NCI-H1105 (cell line): Measurements from ENCODE around the gene TUBG2.
"Not testable (repeated sequence)": the region's sequence is repeated elsewhere in the genome, so short reads cannot be mapped to it uniquely, and the experiment has no call there.

Experiments
- DNase-seq: peaks from one replicate; lab custom pipeline; 2025; lab: John Stamatoyannopoulos, UW

Gene TUBG2

GRCh38 chr17:42659079-42659931, at the start of gene TUBG2:
Gene TUBG2, plus strand, starts transcription at chr17:42659284. Its CDS starts 220 bp downstream, at chr17:42659504.
- DNase-seq, result peak; percentile 92

- not testable (repeated sequence) for DNase-seq
Observed at GRCh38 chr17:42609814-42610801, 49.0 kb upstream of the TUBG2 start.

GRCh38 chr17:42612013-42612412, 47.1 kb upstream of the TUBG2 start:
- no peak for DNase-seq

- DNase-seq, result no peak
Observed at GRCh38 chr17:42613699-42614295, 45.3 kb upstream of the TUBG2 start.

- no peak for DNase-seq
Observed at GRCh38 chr17:42617956-42618431, 41.1 kb upstream of the TUBG2 start.

DNA sequence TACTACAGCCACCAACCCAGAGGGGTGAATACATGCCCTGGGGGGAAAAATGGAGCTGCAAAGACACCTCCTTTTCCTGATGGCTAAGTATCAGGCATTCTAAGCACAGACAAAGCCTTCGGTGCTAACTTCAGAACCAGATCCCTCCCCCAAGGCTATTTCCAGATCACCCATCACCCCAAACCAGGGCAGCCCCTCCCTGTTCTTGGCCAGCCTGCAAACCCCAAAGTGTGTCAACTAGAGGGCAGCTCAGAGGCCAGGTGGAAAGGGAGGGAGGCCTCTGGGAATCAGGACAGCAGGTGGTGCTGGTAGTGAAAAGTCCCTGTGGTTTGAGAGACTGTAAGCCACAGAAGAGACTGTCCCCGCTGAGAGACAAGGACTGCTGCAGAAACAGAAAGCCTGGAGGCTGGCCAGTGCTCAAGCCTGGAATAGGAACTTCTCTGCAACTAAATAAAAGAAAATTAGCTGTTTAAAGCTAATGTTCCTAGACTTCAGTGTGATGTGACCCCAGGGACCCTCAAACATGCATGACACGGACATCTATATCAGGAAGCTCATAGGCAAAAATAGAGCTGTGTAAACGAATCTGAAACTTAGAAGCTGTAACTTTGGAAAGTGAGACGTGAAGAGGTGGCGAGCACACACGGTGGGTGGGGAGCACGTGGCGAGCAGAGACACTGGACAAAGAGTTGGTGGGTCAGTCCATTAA, 40.5 kb upstream of the TUBG2 start:
- peak; percentile 26 for DNase-seq

GRCh38 chr17:42621987-42622386, 37.1 kb upstream of the TUBG2 start:
- DNase-seq, result not testable (repeated sequence)

GRCh38 chr17:42623271-42623670, 35.8 kb upstream of the TUBG2 start:
- DNase-seq, result no peak

DNA sequence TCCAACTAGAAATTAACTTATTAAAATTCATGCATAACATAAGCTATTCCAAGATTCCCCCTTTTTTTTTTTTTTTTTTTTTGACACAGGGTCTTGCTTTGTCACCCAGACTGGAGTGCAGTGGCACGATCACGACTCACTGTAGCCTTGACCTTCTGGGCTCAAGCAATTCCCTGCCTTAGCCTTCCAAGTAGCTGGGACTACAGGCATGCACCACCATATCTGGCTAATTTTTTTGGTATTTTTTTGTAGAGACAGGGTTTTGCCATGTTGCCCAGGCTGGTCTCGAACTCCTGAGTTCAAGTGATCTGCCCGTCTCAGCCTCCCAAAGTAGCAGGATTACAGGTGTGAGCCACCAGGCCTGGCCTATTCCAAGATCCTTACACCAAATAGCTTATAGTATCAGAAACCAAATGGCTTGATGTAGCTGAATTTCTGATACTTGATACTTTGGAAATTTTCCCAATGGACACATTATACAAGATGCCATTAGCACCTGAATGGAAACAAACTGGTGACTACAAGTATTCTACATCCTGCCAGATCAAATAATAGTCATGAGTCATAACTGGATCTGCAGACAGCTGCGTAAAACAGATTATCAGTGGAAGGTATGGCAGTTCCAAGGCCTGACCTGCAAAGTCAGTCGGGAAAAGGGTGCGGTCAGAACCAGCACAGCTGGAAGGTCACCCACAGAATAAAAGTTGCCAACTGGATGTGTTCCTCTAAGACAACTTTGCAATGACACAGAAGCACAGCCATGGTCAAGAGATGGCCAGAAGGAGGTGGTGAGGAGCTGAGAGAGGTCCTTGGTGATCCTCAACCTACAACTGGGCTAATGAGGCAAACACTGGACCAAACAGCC, 35.1 kb upstream of the TUBG2 start:
- no peak for DNase-seq

DNA sequence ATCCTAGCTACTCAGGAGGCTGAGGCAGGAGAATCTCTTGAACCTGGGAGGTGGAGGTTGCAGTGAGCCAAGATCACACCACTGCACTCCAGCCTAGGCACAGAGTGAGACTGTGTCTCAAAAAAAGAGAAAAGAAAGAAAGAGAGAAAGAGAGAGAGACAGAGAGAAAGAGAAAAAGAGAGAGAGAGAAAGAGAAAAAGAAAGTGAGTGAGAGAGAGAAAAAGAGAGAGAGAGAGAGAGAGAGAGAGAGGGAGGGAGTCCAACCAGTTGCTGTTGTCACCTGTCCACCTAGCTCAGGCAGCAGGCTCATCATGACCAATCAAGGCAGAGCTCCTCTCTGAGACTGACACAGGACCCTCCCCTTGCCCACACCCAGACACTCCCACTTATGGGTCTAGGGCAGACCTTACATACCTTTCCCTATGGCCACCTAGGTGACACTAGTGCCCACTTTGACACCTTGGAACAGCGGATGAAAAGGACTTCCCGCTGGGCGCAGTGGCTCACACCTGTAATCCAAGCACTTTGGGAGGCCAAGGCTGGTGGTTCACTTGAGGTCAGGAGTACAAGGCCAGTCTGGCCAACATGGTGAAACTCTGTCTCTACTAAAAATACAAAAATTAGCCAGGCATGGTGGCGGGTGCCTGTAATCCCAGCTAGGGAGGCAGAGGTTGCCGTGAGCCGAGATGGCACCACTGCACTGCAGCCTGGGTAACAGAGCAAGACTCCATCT, 31.9 kb upstream of the TUBG2 start:
- DNase-seq, result not testable (repeated sequence)

DNA sequence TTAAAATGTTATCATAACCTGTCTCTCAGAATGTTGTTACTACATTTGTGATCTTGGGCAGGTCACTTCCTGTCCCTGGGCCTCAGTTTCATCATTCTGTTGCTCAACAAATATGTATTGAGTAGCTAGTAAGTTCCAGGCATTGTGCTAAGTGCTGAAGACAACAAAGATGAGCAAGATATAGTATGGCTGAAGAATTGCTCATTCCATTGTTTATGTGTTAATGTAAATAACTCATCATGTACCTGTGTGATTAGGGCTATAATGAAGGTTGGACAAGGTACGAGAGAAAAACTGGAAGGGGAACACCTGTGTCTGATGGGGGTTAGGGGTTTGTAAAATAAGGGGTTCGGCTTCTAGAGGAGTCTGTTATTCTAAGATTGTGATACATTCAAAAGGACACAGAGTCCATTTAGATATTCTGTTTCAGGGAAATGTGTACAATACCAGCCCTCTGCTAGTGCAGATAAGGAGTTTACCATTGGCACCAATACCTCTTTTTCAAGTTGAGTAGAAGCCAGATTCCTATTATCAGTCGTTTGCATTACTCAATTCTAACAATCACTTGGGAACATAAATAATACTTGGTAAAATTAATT, 29.6 kb upstream of the TUBG2 start:
- no peak for DNase-seq

GRCh38 chr17:42632949-42633444, 26.1 kb upstream of the TUBG2 start:
- no peak for DNase-seq

DNA sequence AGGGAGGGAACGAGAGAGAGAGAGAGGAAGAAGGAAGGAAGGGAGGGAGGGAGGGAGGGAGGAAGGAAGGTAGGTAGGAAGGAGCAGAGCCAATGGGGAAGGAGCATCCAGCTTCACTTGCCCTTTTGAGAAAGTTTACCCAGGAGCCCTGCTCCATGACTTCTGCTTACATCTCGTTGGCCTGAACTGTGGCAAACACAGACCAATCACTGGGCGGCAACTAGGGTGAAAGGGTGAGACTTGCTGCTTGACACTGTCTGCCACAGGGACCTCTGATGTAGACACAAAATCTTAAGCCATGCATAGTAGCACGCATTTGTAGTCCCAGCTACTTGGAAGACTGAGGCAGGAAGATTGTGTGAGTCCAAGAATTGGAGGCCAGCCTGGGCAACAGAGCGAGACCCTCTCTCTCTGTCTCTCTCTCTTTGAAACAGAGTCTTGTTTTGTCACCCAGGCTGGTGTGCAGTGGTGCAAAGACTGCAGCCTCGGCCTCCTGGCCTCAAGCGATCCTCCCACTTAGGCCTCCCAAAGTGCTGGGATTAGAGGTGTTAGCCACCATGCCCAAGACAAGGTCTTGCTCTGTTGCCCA, 19.5 kb upstream of the TUBG2 start:
- DNase-seq, result no peak

GRCh38 chr17:42640121-42640520, 19.0 kb upstream of the TUBG2 start:
- DNase-seq, result no peak

- DNase-seq, result peak; percentile 14
Observed at GRCh38 chr17:42642336-42642735, 16.7 kb upstream of the TUBG2 start.

- DNase-seq, result no peak
Observed at GRCh38 chr17:42647778-42648177, 11.3 kb upstream of the TUBG2 start.

DNA sequence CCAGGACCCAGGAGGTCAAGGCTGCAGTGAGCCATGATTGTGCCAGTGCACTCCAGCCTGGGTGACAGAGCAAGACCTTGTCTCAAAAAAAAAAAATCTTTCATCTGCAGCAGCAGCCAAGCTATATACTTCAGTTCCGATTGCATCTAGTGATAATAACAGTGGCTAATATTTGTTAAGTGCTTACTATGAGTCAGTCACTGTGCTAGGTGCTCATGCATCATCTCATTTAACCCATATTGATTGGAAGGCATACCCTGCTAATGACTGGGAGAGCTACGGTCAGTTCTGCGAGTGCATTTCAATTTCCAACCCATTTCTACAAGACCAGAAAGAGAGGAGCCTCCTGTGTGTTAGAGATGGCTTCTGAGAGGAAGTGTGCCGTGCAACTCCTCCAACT, 7.7 kb upstream of the TUBG2 start:
- DNase-seq, result no peak

DNA sequence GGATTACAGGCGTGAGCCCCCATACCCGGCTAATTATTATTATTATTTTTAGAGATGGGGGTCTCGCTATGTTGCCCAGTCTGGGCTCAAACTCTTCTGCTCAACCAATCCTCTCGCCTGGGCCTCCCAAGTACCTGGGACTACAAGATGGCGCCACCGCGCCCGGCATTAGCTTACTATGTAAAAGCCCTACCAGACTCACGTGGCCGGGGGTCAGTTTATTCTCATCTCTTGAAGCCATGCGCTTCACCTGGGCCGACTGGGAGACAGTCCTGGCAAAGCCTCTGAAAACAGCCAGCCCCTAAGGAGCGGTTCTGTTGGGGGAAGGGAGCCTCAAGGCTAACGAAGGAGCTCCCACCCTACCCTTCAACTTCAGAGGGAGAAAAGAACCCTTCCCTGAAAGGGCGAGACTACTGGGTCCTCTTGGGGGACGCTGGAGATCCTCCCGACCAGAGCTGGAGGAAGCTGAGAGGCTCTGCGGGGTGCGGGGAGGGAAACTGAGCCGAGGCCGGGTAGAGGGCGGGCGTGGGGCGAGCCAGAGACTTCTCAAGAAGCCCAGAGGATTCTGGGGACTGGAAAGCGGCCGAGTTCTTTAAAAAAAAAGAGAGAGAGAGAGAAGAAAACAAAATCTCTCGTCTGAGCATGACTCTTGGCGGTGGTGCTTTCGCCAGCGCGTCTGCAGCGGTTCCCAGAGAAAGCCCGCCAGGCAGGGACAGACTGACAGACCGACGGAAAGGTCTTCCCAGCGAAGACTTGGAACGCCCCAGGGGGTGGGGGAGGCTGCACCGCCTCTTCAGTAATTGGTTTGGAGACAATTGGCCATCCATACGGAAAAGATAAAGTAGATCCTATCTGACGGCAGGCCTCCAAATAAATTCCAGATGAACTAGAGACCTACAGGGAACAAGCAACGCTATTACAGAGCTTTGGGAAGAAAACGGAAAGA, 5.6 kb upstream of the TUBG2 start:
- DNase-seq, result no peak
